Activated T-helper 9 cell treated with anti-CD3 and anti-CD28 coated beads, Interleukin-2, amount 50 U/mL, for 16 hours (primary cell): Measurements from ENCODE around the gene UNKL.

Experiments used
- DNase-seq: peaks from one replicate; pipeline ENCODE4 v3.0.0-alpha.2; 2020; ENCODE audit warnings: low read depth

Gene UNKL

GRCh38 chr16:1323296-1324239, 90.9 kb downstream of the UNKL start:
- DNase-seq, result no peak

- DNase-seq, result no peak
Observed at GRCh38 chr16:1322407-1322806, 92.1 kb downstream of the UNKL start.

GRCh38 chr16:1320658-1321240, 93.8 kb downstream of the UNKL start:
- no peak for DNase-seq

GRCh38 chr16:1320097-1320496, 94.4 kb downstream of the UNKL start:
- no peak for DNase-seq

GRCh38 chr16:1319041-1319440, 95.5 kb downstream of the UNKL start:
- DNase-seq, result no peak

- no peak for DNase-seq
Observed at GRCh38 chr16:1318268-1318545, 96.3 kb downstream of the UNKL start.

- DNase-seq, result no peak
Observed at GRCh38 chr16:1317479-1318267, 96.8 kb downstream of the UNKL start.

GRCh38 chr16:1316033-1316405, 98.5 kb downstream of the UNKL start:
- DNase-seq, result no peak

- DNase-seq, result no peak
Observed at GRCh38 chr16:1315081-1316032, 99.1 kb downstream of the UNKL start.

GRCh38 chr16:1314399-1315068, 100.0 kb downstream of the UNKL start:
- DNase-seq, result no peak

GRCh38 chr16:1313721-1314369, 100.7 kb downstream of the UNKL start:
- DNase-seq, result no peak
